Measurements from ENCODE around the gene RGL3. TPM values are rescaled to one million over a fixed set of nuclear protein-coding genes. Genes with fewer than 3 reads are reported as not detected.

Gene RGL3
- total RNA-seq, 1 experiment from 2014 or later, result 65.9 TPM

GRCh38 chr19:11425719-11426457 lies 6.8 kb upstream of the RGL3 start:
- Histone ChIP-seq H3K4ac (ENCODE audit: low read depth, low read length) (no peak overlapping the region), H3T11ph (ENCODE audit: low read length) (no peak overlapping the region), H2AK5ac (ENCODE audit: insufficient read length, low read length) (no peak overlapping the region), H2BK20ac (ENCODE audit: low read depth, low read length, poor library complexity, severe bottlenecking) (no peak overlapping the region), H2BK15ac (ENCODE audit: low read depth, low read length) (no peak overlapping the region), H2AFZ (ENCODE audit: low read length) (no peak overlapping the region), H3K4me2 (ENCODE audit: insufficient read depth, insufficient read length, low read length) (no peak overlapping the region), H3K14ac (ENCODE audit: insufficient read depth, low read length) (no peak overlapping the region), H3K18ac (ENCODE audit: insufficient read length, low read depth, low read length) (no peak overlapping the region), H2BK120ac (ENCODE audit: low read depth, low read length, poor library complexity, severe bottlenecking) (no peak overlapping the region), H4K5ac (ENCODE audit: insufficient read length, low read depth, low read length) (no peak overlapping the region), H2BK5ac (ENCODE audit: insufficient read length, low read length) (no peak overlapping the region), H3K9ac (ENCODE audit: extremely low read depth, insufficient read length, low read length) (no peak overlapping the region), H3K23me2 (ENCODE audit: insufficient read length, low read depth, low read length, poor library complexity, severe bottlenecking) (peaks cover 15% of the 10 kb centered on the region), H3K4me1 (ENCODE audit: insufficient read depth, low read length) (no peaks in the 10 kb centered on the region), H2BK12ac (ENCODE audit: insufficient read length, low read depth, low read length) (no peak overlapping the region), H3K79me2 (ENCODE audit: insufficient read depth, low read length) (no peaks in the 10 kb centered on the region), H3K79me1 (ENCODE audit: insufficient read depth, low read depth, low read length, poor library complexity, severe bottlenecking) (no peaks in the 10 kb centered on the region), H4K8ac (replicated peaks; ENCODE audit: insufficient read length, low read depth, low read length) (no peak overlapping the region), H4K20me1 (ENCODE audit: control insufficient read depth, insufficient read depth, insufficient read length) (no peaks in the 10 kb centered on the region), H3K27ac (ENCODE audit: insufficient read length, low read depth, low read length) (no peak overlapping the region), H3K23ac (ENCODE audit: insufficient read length, low read depth, low read length) (no peak overlapping the region), H3K9me3 (ENCODE audit: control insufficient read depth, low read depth, low read length) (no peaks in the 10 kb centered on the region), H3K27me3 (ENCODE audit: insufficient read depth, low read length) (no peaks in the 10 kb centered on the region; the same call in 1 of the 2 replicates), H3K56ac (ENCODE audit: insufficient read length, low read depth, low read length) (no peak overlapping the region), H4K91ac (ENCODE audit: insufficient read length, low read depth, low read length) (no peak overlapping the region)
- Mint-ChIP-seq H3K4me1 (peaks cover 15 to 20% of the 10 kb centered on the region in 2 experiments), H3K36me3 (ENCODE audit: insufficient read depth in 1 of 3, low read depth in 3 of 3) (no peaks in the 10 kb centered on the region), H3K27ac (no peak overlapping the region), H3K4me3 (peak overlapping the region in 1 of 2 experiments; percentile 32; a peak in 2 of 5 replicates), H3K9me3 (no peaks in the 10 kb centered on the region; a peak in 2 of 5 replicates), H3K27me3 (ENCODE audit: low read depth) (peaks cover 16% of the 10 kb centered on the region)
- peak; percentile 94 for DNase-seq
- TF ChIP-seq, protein P1, sequence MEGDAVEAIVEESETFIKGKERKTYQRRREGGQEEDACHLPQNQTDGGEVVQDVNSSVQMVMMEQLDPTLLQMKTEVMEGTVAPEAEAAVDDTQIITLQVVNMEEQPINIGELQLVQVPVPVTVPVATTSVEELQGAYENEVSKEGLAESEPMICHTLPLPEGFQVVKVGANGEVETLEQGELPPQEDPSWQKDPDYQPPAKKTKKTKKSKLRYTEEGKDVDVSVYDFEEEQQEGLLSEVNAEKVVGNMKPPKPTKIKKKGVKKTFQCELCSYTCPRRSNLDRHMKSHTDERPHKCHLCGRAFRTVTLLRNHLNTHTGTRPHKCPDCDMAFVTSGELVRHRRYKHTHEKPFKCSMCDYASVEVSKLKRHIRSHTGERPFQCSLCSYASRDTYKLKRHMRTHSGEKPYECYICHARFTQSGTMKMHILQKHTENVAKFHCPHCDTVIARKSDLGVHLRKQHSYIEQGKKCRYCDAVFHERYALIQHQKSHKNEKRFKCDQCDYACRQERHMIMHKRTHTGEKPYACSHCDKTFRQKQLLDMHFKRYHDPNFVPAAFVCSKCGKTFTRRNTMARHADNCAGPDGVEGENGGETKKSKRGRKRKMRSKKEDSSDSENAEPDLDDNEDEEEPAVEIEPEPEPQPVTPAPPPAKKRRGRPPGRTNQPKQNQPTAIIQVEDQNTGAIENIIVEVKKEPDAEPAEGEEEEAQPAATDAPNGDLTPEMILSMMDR (conservative IDR thresholded peaks at IDR 0.05), result no peak
- WGBS (ENCODE audit: extremely low coverage, insufficient read length, low lambda C conversion rate), result no CpG with 5 or more reads among the region's 28 CpGs

Measured in H9 (cell line).